WTC11 (cell line): ENCODE measurements around the gene BEND6.

Experiments used
- CREB1 ChIP-seq: sonication (generic); formaldehyde crosslinking; IDR thresholded peaks from 2 replicates; pipeline ENCODE4 v1.8.0; 2023; ENCODE audit warnings: mild to moderate bottlenecking, missing genetic modification reagents
- ELF4 ChIP-seq: sonication (generic); formaldehyde crosslinking; IDR thresholded peaks from 2 replicates; pipeline ENCODE4 v1.8.1; 2022; ENCODE audit warnings: low read depth, mild to moderate bottlenecking, moderate library complexity, missing genetic modification reagents
- IRF2 ChIP-seq: sonication (generic); formaldehyde crosslinking; IDR thresholded peaks from 2 replicates; pipeline ENCODE4 v1.8.0; 2022; ENCODE audit warnings: low read depth, missing genetic modification reagents, borderline replicate concordance
- MXD4 ChIP-seq: fragments of 250-450 bp; sonication (Bioruptor Pico); IDR thresholded peaks from 2 replicates; pipeline ENCODE4 v1.8.0; 2021; ENCODE audit warnings: mild to moderate bottlenecking, moderate library complexity, borderline replicate concordance
- NFATC4 ChIP-seq: fragments of 250-450 bp; sonication (Bioruptor Pico); IDR thresholded peaks from 2 replicates; pipeline ENCODE4 v1.9.0; 2021; ENCODE audit warnings: mild to moderate bottlenecking
- SMAD3 ChIP-seq: sonication (generic); formaldehyde crosslinking; IDR thresholded peaks from 2 replicates; pipeline ENCODE4 v1.8.0; 2022; ENCODE audit warnings: missing genetic modification reagents, mild to moderate bottlenecking, borderline replicate concordance
- ZNF423 ChIP-seq: fragments of 250-450 bp; sonication (Bioruptor Pico); IDR thresholded peaks from 2 replicates; pipeline ENCODE4 v2.1.2; 2022; ENCODE audit warnings: mild to moderate bottlenecking, moderate library complexity
- TF ChIP-seq, protein P1 (sequence below): fragments of 200-600 bp; IDR thresholded peaks from 2 replicates; pipeline ENCODE4 v1.8.0; 2022; ENCODE audit warnings: antibody characterized with exemption
- TF ChIP-seq, protein P2 (sequence below): sonication (generic); formaldehyde crosslinking; IDR thresholded peaks from 2 replicates; pipeline ENCODE4 v1.8.1; 2023; ENCODE audit warnings: mild to moderate bottlenecking, missing genetic modification reagents, moderate library complexity
- TF ChIP-seq, protein P3 (sequence below): sonication (generic); formaldehyde crosslinking; IDR thresholded peaks from 2 replicates; pipeline ENCODE4 v1.8.1; 2023; ENCODE audit warnings: mild to moderate bottlenecking, missing genetic modification reagents, borderline replicate concordance
- TF ChIP-seq, protein P4 (sequence below): sonication (generic); formaldehyde crosslinking; IDR thresholded peaks from 2 replicates; pipeline ENCODE4 v1.8.1; 2022; ENCODE audit warnings: low read depth, missing genetic modification reagents, borderline replicate concordance
- TF ChIP-seq, protein P5 (sequence below): sonication (generic); formaldehyde crosslinking; IDR thresholded peaks from 2 replicates; pipeline ENCODE4 v1.8.1; 2023; ENCODE audit warnings: mild to moderate bottlenecking, missing genetic modification reagents, moderate library complexity

DNA sequence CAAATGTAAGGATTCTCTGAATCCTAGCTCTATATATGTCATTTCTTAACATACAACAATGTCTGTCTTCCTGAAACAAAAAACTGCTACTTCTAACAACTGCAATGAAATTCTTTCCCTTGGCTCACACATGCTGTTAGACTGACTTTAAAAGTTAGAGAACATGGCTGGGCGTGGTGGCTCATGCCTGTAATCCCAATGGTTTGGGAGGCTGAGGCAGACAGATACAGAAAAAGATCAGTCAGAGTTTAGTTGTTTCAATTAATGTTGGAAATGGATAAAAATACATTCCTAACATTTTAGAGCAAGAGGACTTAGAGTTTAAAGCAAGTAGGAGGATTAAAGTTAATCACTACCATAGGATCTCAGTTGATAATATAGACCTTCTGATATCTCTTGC lies 62.9 kb downstream of the BEND6 start:
- TF ChIP-seq, protein P1, sequence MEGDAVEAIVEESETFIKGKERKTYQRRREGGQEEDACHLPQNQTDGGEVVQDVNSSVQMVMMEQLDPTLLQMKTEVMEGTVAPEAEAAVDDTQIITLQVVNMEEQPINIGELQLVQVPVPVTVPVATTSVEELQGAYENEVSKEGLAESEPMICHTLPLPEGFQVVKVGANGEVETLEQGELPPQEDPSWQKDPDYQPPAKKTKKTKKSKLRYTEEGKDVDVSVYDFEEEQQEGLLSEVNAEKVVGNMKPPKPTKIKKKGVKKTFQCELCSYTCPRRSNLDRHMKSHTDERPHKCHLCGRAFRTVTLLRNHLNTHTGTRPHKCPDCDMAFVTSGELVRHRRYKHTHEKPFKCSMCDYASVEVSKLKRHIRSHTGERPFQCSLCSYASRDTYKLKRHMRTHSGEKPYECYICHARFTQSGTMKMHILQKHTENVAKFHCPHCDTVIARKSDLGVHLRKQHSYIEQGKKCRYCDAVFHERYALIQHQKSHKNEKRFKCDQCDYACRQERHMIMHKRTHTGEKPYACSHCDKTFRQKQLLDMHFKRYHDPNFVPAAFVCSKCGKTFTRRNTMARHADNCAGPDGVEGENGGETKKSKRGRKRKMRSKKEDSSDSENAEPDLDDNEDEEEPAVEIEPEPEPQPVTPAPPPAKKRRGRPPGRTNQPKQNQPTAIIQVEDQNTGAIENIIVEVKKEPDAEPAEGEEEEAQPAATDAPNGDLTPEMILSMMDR, result no peak
- no peak for TF ChIP-seq IRF2 (CRISPR knock-in tag)
- no peak for TF ChIP-seq ZNF423 (CRISPR knock-in tag)
- TF ChIP-seq, protein P2, sequence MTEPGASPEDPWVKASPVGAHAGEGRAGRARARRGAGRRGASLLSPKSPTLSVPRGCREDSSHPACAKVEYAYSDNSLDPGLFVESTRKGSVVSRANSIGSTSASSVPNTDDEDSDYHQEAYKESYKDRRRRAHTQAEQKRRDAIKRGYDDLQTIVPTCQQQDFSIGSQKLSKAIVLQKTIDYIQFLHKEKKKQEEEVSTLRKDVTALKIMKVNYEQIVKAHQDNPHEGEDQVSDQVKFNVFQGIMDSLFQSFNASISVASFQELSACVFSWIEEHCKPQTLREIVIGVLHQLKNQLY, result no peak
- TF ChIP-seq CREB1 (CRISPR knock-in tag), result no peak
- no peak for TF ChIP-seq SMAD3 (CRISPR knock-in tag)
- TF ChIP-seq, protein P3, sequence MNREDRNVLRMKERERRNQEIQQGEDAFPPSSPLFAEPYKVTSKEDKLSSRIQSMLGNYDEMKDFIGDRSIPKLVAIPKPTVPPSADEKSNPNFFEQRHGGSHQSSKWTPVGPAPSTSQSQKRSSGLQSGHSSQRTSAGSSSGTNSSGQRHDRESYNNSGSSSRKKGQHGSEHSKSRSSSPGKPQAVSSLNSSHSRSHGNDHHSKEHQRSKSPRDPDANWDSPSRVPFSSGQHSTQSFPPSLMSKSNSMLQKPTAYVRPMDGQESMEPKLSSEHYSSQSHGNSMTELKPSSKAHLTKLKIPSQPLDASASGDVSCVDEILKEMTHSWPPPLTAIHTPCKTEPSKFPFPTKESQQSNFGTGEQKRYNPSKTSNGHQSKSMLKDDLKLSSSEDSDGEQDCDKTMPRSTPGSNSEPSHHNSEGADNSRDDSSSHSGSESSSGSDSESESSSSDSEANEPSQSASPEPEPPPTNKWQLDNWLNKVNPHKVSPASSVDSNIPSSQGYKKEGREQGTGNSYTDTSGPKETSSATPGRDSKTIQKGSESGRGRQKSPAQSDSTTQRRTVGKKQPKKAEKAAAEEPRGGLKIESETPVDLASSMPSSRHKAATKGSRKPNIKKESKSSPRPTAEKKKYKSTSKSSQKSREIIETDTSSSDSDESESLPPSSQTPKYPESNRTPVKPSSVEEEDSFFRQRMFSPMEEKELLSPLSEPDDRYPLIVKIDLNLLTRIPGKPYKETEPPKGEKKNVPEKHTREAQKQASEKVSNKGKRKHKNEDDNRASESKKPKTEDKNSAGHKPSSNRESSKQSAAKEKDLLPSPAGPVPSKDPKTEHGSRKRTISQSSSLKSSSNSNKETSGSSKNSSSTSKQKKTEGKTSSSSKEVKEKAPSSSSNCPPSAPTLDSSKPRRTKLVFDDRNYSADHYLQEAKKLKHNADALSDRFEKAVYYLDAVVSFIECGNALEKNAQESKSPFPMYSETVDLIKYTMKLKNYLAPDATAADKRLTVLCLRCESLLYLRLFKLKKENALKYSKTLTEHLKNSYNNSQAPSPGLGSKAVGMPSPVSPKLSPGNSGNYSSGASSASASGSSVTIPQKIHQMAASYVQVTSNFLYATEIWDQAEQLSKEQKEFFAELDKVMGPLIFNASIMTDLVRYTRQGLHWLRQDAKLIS, result no peak
- TF ChIP-seq, protein P4, sequence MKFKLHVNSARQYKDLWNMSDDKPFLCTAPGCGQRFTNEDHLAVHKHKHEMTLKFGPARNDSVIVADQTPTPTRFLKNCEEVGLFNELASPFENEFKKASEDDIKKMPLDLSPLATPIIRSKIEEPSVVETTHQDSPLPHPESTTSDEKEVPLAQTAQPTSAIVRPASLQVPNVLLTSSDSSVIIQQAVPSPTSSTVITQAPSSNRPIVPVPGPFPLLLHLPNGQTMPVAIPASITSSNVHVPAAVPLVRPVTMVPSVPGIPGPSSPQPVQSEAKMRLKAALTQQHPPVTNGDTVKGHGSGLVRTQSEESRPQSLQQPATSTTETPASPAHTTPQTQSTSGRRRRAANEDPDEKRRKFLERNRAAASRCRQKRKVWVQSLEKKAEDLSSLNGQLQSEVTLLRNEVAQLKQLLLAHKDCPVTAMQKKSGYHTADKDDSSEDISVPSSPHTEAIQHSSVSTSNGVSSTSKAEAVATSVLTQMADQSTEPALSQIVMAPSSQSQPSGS, result no peak
- TF ChIP-seq, protein P5, sequence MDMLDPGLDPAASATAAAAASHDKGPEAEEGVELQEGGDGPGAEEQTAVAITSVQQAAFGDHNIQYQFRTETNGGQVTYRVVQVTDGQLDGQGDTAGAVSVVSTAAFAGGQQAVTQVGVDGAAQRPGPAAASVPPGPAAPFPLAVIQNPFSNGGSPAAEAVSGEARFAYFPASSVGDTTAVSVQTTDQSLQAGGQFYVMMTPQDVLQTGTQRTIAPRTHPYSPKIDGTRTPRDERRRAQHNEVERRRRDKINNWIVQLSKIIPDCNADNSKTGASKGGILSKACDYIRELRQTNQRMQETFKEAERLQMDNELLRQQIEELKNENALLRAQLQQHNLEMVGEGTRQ (CRISPR knock-in tag), result no peak
- TF ChIP-seq ELF4, result no peak
- TF ChIP-seq NFATC4 (CRISPR knock-in tag), result no peak
- TF ChIP-seq MXD4 (CRISPR knock-in tag), result no peak
